GM18499 (cell line): ENCODE results near the gene CSNK2A3.

Source experiments
- ATAC-seq: cut with Tn5 transposase; IDR thresholded peaks from one replicate; pipeline ENCODE4 v1.9.1; 2021; ENCODE audit warnings: moderate number of reproducible peaks; ENCODE audit not compliant: insufficient read depth, unreplicated experiment

CSNK2A3 gene

DNA sequence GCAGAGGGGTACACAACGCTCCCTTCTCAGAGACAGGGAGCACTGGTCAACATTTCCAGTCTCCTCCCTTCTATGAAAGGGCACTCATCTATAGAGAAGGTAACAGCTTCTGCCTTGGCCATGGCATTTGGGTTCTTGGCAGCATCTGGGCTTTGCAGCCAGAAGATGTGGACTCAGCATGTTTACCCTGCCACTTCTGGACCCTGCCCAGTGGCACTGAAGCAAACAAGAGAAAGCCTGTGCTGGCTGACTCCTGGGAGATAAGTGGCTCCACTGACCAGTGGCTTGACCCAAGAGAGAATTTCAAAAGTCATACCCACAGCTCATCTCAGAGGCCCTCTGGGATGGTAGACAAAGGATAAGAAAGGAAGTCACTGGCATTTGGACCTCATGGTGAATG, 8.0 kb downstream of the CSNK2A3 start:
- ATAC-seq = no peak

GRCh38 chr11:11344045-11344444, 9.0 kb downstream of the CSNK2A3 start:
- no peak for ATAC-seq

- ATAC-seq = no peak
Measured at GRCh38 chr11:11338304-11338703, 14.7 kb downstream of the CSNK2A3 start.

DNA sequence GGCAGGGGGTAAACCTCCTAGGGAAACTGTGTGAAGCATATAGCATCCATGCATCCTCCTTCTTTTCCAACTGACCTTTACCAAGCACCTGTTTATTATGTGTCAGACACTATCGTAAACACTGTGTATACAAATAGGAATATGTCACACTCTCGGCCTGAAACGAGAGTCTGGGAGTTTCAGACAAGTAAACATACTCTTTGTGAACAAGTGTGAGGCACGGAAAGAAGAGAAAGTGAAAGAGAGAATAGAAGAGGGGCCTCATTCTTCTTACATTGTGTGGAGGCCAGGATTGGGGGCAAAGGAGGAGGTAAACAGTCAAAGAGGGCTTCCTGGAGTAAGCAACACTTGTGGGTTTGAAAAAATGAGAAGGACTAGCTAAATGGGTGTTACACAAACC, 16.4 kb downstream of the CSNK2A3 start:
- no peak for ATAC-seq

GRCh38 chr11:11335043-11335442, 18.0 kb downstream of the CSNK2A3 start:
- no peak for ATAC-seq

DNA sequence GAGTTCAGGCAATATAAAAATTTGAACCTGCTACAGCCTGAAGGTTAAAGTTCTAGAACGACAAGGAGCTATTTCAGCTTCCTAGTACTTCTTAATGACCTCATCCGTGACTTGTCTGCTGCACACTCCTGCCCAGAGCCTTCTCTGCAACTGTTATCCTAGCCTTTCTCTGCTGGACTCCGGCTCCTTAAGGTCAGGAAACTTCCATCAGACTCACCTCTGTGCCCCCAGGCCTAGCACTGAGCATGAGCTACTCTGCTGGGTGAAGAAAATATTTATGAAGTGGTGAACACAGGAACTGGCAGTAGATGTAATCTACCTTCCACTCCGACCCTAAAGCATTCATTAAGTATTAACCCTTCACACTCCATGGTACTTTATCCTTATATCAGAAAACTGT, 18.4 kb downstream of the CSNK2A3 start:
- ATAC-seq = no peak

DNA sequence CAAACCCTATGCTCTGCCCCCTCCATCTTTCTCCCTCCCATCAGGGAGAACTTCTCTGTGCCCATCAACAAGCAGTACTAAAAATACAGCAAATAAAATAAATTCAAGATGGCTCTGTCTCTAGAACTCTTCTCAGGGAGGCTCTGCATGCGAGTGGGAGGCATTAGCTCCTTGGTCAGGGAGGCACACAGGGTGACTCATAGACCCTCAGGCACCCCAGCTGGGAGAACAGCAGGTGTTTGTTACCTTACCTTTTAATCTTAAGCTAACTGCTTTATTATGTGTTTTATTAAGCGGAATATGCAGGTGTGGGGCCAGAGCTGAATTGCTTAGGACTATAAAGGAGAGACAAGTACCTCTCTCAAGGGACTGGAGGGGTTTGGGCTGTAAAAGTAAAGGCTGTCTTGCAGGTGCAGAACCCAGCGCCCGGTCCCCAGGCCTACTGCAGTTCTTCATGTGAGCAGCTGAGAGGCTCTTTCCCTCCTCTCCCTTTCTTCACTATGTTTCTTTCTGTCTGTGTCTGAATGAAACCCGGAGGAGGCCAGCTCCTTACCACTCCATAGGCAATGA, 20.8 kb downstream of the CSNK2A3 start:
- no peak for ATAC-seq

DNA sequence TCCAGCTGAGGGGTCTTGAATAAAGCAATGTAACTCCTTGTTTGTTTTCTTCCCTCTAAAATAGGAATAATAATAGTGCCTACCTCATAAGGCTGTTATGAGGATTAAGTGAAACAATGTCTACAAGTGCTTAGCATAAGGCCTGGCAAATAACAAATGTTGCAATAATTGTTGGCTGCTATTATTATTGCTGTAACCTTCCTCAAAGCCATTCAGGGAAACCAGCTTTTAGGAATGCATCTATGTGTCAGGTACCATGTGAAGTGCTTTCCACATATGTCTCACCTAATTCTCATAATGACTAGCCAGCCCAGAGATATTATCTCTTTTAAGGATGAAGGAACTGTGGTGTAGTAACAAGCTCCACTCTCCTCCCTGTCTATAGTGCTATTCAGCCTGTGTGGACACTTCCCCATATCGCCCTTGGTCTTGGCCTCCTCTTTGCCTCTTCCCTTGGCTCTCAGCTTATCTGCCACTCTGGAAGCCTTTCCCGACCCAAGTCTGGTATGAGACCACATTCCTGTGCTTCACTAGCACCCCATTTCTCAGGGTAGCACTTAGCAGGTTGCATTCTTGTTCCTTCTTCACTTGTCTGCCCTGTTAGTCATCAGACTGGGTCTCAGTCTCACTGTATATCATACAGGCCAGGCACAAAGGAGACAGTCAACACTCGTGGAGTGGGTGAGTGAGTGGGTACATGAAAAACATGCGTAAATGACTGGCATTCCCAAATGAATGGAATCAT, 23.8 kb downstream of the CSNK2A3 start:
- ATAC-seq = no peak

DNA sequence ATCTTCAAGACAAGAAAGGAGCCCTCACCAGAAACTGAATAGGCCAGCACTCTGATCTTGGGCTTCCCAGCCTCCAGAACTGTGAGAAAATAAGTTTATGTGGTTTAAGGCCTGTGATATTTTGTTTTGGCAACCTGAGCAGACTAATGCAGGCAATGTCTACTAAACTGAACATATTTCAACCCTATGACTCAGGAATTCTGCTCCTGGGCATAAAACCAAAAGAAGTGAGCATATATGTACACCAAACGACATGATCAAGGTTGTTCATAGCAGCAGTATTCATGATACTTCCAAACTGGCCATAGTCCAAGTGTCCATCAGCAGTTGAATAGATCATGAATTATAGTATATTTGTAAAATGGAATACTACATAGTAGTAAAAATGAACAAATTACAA, 29.0 kb downstream of the CSNK2A3 start:
- no peak for ATAC-seq

DNA sequence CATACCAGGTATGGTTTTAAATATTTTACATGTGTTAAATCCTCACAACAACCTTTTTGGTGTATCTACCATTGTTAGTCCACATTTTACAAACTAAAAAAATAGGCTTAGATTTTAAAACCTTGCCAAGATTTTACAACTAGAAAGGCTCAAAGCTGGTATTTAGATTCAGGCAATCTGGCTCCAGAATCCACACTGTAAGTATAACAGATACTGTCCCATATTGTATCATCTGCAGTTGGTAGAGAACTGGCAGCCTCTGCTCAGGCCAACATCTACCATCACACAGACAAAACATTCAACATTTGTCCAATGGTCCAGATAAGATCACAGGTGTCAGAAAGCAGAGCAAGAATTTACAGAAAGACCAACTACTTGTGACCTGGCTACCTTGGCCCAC, 30.9 kb downstream of the CSNK2A3 start:
- no peak for ATAC-seq

DNA sequence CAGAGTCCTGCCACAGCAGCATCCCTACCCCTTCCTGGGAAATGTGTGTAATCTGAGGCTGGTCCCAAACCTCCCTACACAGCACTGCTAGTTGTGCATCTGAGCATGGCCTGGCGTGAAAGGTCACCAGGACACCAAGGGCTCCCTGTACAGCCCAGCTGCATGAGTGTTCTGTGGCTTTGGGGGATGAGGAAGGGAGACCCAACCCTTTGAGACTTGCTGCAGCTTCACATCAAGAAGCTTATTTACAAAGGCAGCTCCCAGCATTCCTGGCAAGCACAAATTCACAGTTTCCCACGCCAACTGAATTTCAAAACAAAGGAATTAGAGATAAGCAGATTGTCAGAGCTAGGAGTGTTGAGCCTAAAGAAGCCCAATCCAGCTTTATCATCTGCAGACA, 32.2 kb downstream of the CSNK2A3 start:
- no peak for ATAC-seq

GRCh38 chr11:11318961-11319360, 34.1 kb downstream of the CSNK2A3 start:
- ATAC-seq = no peak

GRCh38 chr11:11318461-11318860, 34.6 kb downstream of the CSNK2A3 start:
- no peak for ATAC-seq

- ATAC-seq = no peak
Measured at GRCh38 chr11:11316651-11317230, 36.3 kb downstream of the CSNK2A3 start.

DNA sequence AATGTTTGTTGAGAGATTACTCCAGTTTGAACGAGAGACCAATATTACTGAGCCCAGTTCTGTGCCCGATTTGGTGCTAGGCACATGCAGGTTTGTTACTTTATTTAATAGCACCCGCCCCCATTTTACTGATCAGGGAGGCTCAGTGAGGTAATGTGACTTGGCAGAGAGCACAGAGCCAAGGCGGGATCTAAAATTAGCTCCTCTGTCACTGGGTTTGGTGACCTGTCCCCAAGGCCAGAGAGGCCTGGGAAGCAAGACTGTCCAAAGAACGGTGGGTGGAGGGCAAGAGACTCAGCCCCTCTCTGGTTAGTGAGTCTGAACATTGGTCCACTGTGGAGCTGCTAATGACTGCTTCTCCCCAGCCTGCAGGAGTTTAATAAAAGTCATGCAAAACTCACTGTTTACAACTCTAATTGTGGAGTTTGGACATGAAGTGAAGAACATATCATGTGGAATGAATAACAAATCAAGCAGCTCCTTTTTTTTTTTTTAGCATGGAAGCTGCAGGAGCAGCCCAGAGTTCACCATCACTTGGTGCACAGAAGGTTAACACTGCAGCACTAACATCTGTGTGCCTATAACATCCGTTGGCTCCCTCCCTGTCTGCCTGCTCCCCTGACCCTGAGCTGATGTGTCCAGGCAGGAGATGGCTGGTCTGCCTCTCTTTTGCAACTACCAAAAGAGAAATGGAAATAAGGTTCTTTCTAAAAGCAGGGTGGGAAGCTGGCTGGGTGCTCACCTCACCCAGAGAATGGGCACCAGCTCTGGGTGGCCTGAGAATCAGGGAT, 39.0 kb downstream of the CSNK2A3 start:
- no peak for ATAC-seq

DNA sequence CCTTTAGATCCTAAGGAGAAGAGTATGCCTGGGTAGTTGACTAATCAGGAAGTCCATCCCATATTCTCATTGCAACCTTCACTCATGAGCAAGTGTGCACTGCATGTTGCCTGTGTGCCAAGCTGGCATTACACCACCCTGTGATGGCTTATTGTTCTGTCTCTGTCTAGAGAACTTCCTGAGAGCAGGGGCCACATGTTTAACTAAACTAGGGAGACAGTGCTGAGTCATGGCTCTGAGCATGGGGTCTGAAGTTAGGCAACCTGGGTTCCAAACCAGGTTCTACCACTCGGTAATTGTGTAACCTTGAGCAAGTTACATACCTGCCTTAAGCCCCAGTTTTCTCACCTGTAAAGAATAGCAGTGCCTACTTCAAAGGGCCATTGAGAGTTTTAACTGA, 39.6 kb downstream of the CSNK2A3 start:
- ATAC-seq = no peak

DNA sequence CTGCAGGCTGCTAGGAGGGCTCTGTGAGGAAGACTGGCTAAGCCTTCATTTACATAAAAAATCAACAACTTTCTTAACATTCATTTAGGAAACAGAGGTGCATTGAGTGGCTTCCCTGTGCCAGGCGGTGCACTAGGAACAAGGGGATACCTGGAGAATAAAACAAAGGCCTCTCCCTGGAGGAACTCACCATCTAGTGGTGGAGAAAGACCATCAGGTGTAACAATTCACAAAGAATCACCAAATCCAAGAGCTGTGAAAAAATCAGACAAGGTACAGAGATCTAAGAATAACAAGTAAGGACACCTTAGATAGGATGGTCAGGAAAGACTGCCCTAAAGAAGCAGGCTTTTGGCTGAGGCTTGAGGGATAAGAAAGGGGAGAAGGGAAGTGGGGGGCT, 40.3 kb downstream of the CSNK2A3 start:
- no peak for ATAC-seq

DNA sequence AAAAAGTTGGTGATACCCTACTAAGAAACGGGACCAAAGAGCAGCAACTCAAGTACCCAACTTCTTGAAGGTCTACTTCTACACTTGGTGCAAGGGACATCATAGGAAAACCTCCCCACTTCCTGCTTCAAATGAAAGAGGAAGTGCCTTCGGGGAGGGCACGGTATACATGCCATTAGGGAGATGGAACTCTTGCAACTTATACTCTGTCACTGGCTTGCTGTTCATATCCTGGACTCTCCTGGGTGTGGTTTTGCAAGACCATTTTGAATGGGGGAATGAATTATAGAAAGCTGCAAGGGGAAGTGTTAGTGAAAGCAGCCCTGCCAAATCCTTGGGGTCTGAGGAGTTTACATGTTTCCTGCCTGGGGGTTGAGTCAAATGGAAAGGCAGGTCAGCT, 41.9 kb downstream of the CSNK2A3 start:
- ATAC-seq = no peak

DNA sequence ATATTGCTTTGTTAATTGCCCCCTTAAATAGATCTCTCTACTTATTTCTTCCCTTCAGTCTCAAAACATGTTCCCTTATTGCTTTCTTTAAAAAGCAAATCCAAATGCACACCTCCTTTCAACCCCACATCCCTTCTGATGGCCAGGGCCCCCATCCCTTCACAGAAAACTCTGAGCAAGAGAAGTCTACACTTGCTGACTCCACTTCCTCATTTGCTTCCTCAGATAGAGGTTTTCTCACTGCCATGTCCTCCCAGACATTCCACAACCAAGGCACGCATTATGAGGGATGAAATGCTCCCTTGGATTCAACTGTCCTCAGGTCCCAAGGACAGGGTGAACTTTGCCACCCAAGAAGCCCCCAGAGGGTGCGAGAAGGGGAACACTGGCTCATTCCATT, 43.1 kb downstream of the CSNK2A3 start:
- no peak for ATAC-seq

- no peak for ATAC-seq
Measured at GRCh38 chr11:11308249-11308648, 44.8 kb downstream of the CSNK2A3 start.

GRCh38 chr11:11306855-11307254, 46.2 kb downstream of the CSNK2A3 start:
- ATAC-seq = no peak
